ENCODE data around the gene TMPRSS13. TPM values are rescaled to one million over a fixed set of nuclear protein-coding genes. Genes with fewer than 3 reads are reported as not detected.

Gene TMPRSS13
- total RNA-seq, 1 experiment from 2014 or later = 21.7 TPM

DNA sequence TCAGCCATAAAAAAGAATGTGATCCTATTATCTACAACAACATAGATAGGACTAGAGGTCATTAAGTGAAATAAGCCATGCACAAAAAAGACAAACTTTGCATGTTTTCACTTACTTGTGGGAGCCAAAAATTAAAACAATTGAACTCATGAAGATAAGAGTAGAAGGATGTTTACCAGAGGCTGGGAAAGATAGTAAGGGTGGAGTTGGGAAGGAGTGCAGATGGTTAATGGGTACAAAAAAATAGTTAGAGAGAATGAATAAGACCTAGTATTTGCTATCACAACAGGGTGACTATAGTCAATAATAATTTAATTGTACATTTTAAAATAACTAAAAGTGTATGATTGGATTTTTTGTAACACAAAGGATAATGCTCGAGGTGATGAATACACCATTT is 29.7 kb upstream of the TMPRSS13 start:
- Histone ChIP-seq H3K27ac (no peak overlapping the region), H3F3A (ENCODE audit: insufficient read depth, low read depth) (no peaks in the 10 kb centered on the region), H3K4me3 (no peak overlapping the region), H2AFZ (no peak overlapping the region), H3K36me3 (ENCODE audit: low read depth) (no peaks in the 10 kb centered on the region), H3K4me1 (replicated peaks; ENCODE audit: insufficient read depth) (no peaks in the 10 kb centered on the region), H3K9me2 (ENCODE audit: insufficient read depth) (no peaks in the 10 kb centered on the region; the same call in 1 of the 2 replicates), H4K20me1 (ENCODE audit: insufficient read depth) (no peaks in the 10 kb centered on the region), H3K79me2 (ENCODE audit: low read depth) (no peaks in the 10 kb centered on the region), H3K9me3 (ENCODE audit: insufficient read depth, low read depth) (no peaks in the 10 kb centered on the region), H3K4me2 (no peak overlapping the region), H3K27me3 (ENCODE audit: insufficient read depth, low read depth) (peaks cover 38% of the 10 kb centered on the region)
- intact Hi-C loops (cut with micrococcal nuclease; ENCODE audit: unreplicated experiment) = no loop called here
- TF ChIP-seq, protein P1, sequence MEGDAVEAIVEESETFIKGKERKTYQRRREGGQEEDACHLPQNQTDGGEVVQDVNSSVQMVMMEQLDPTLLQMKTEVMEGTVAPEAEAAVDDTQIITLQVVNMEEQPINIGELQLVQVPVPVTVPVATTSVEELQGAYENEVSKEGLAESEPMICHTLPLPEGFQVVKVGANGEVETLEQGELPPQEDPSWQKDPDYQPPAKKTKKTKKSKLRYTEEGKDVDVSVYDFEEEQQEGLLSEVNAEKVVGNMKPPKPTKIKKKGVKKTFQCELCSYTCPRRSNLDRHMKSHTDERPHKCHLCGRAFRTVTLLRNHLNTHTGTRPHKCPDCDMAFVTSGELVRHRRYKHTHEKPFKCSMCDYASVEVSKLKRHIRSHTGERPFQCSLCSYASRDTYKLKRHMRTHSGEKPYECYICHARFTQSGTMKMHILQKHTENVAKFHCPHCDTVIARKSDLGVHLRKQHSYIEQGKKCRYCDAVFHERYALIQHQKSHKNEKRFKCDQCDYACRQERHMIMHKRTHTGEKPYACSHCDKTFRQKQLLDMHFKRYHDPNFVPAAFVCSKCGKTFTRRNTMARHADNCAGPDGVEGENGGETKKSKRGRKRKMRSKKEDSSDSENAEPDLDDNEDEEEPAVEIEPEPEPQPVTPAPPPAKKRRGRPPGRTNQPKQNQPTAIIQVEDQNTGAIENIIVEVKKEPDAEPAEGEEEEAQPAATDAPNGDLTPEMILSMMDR (conservative IDR thresholded peaks at IDR 0.05) = no peak
- no peak for TF ChIP-seq EZH2 (IDR thresholded peaks at IDR 0.05; ENCODE audit: low read depth)
- POLR2A ChIA-PET (ENCODE audit: unreplicated experiment) = no interaction called here
- CTCF ChIA-PET = no interaction called here
- BruUV-seq (replicated peaks) = no TSS peak
- no peak for DNase-seq

DNA sequence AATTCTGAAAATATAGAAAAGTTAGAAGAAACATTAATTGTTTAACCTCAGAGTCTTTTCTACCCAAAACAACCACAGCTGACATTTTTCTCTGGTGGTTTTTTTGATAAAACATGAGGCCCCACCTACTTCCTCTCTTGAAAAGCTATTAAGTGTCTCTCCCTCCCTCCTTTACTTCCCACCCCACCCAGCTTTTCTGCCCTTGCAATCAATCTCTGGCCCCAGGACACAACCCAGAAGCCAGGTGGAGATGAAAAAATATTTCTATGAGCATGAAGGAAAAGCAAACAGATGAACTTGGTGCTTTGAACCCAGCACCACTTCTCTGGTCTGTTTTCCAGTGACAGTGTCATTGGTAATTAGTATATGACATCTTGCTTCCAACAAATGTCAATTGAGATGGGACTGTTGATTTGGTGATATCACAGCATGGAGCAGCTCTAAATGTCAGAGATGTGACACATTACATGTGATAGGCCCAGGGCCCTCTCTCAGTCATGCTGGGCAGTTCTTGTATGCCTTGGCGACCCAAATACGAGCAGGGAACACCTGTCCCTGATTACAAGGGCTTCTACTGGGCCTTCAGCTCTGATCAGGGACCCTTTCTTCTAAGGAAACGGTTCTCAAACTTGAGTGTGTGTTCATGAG is 23.9 kb upstream of the TMPRSS13 start:
- no peak overlapping the region for H2AFZ ChIP-seq
- no peak overlapping the region for H3K4me2 ChIP-seq
- H3K27me3 ChIP-seq (ENCODE audit: insufficient read depth, low read depth) = peaks cover 39% of the 10 kb centered on the region
- no peaks in the 10 kb centered on the region for H3K79me2 ChIP-seq (ENCODE audit: low read depth)
- intact Hi-C loops (cut with micrococcal nuclease; ENCODE audit: unreplicated experiment) = no loop called here
- no TSS peak for BruUV-seq (replicated peaks)
- H3K9me2 ChIP-seq (ENCODE audit: insufficient read depth) = no peaks in the 10 kb centered on the region; the same call in 1 of the 2 replicates
- no peaks in the 10 kb centered on the region for H3K9me3 ChIP-seq (ENCODE audit: insufficient read depth, low read depth)
- H3K36me3 ChIP-seq (ENCODE audit: low read depth) = no peaks in the 10 kb centered on the region
- DNase-seq = no peak
- CTCF ChIA-PET = interaction anchor here (0.6 kb wide), 1 partner anchor 146 kb away, joined by 3 read pairs; no protein-coding TSS in a partner anchor
- no peaks in the 10 kb centered on the region for H4K20me1 ChIP-seq (ENCODE audit: insufficient read depth)
- TF ChIP-seq, protein P1 (conservative IDR thresholded peaks at IDR 0.05) = no peak
- no peaks in the 10 kb centered on the region for H3F3A ChIP-seq (ENCODE audit: insufficient read depth, low read depth)
- no peak overlapping the region for H3K27ac ChIP-seq
- no peaks in the 10 kb centered on the region for H3K4me1 ChIP-seq (replicated peaks; ENCODE audit: insufficient read depth)
- POLR2A ChIA-PET (ENCODE audit: unreplicated experiment) = no interaction called here
- H3K4me3 ChIP-seq = no peak overlapping the region

DNA sequence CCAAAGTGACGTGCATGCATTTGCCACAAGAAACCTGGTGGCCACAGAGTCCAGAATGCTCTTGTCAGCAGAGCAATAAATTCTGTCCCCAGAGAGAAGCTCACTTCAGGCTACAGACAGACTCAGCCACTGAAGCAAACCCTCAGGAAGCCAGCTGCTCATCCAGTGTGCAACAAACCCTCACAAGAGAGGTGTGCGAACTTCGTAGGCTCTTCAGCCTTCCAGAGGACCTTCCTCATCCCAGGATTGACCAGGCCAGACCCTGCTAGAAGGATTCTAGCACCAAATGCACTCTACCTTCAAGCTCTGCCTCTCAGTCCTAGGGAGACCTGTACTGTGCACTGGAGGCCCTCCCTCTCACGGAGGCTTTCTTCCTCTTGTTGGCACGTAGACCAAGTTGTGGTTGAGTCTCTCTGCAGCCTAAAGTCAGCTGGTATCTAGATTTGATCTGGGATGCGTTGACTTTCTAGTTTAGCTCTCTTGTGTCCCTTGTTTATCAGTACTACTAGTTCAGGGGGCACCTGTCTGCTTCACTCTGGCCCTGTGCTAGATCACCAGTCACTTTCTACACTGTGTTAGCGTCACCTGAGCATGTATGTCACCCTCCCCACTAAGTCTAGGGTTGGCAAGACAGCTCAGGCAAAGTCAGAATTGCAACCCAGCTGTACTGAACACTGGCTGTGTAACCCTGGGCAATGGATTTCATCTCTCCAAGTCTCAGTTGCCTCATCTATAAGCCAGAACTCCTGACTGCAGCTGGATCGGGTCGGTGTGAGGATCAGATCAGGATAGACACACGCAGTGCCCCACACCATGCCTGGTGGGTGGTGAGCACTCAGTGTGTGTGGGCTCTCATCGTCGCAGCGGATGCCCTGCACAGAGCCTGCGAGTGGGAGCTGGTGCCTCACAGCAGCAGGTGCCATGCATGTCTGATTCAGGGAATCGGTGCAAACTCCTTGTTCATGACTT is 22.1 kb upstream of the TMPRSS13 start:
- BruUV-seq (replicated peaks) = no TSS peak
- intact Hi-C loops (cut with micrococcal nuclease; ENCODE audit: unreplicated experiment) = no loop called here

More for the DNA sequence above, 22.1 kb upstream of the TMPRSS13 start:
- no peaks in the 10 kb centered on the region for H3K79me2 ChIP-seq (ENCODE audit: low read depth)
- no peaks in the 10 kb centered on the region for H3F3A ChIP-seq (ENCODE audit: insufficient read depth, low read depth)
- peaks cover 5% of the 10 kb centered on the region for H3K4me1 ChIP-seq (replicated peaks; ENCODE audit: insufficient read depth)
- H4K20me1 ChIP-seq (ENCODE audit: insufficient read depth) = no peaks in the 10 kb centered on the region
- H3K9me3 ChIP-seq (ENCODE audit: insufficient read depth, low read depth) = no peaks in the 10 kb centered on the region
- no peak overlapping the region for H2AFZ ChIP-seq
- no peaks in the 10 kb centered on the region; the same call in 1 of the 2 replicates for H3K9me2 ChIP-seq (ENCODE audit: insufficient read depth)
- ChIA-PET CTCF (no interaction called here), POLR2A (ENCODE audit: unreplicated experiment) (interaction anchor here (0.6 kb wide), 1 partner anchor 253 kb away, joined by 26 read pairs; no protein-coding TSS in a partner anchor)
- TF ChIP-seq, protein P1 (conservative IDR thresholded peaks at IDR 0.05) = no peak
- TF ChIP-seq EZH2 (IDR thresholded peaks at IDR 0.05; ENCODE audit: low read depth) = no peak
- H3K4me2 ChIP-seq = no peak overlapping the region
- no peaks in the 10 kb centered on the region for H3K36me3 ChIP-seq (ENCODE audit: low read depth)
- DNase-seq = no peak
- H3K27me3 ChIP-seq (ENCODE audit: insufficient read depth, low read depth) = peaks cover 26% of the 10 kb centered on the region
- H3K27ac ChIP-seq = no peak overlapping the region
- H3K4me3 ChIP-seq = no peak overlapping the region
